Measurements from ENCODE around the gene KLHDC8B.
"Not testable (repeated sequence)": the region's sequence is repeated elsewhere in the genome, so short reads cannot be mapped to it uniquely, and the experiment has no call there.

GRCh38 chr3:49216687-49217086 is 45.3 kb downstream of the KLHDC8B start:
- TF ChIP-seq, protein P1, sequence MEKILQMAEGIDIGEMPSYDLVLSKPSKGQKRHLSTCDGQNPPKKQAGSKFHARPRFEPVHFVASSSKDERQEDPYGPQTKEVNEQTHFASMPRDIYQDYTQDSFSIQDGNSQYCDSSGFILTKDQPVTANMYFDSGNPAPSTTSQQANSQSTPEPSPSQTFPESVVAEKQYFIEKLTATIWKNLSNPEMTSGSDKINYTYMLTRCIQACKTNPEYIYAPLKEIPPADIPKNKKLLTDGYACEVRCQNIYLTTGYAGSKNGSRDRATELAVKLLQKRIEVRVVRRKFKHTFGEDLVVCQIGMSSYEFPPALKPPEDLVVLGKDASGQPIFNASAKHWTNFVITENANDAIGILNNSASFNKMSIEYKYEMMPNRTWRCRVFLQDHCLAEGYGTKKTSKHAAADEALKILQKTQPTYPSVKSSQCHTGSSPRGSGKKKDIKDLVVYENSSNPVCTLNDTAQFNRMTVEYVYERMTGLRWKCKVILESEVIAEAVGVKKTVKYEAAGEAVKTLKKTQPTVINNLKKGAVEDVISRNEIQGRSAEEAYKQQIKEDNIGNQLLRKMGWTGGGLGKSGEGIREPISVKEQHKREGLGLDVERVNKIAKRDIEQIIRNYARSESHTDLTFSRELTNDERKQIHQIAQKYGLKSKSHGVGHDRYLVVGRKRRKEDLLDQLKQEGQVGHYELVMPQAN (conservative IDR thresholded peaks at IDR 0.05) = not testable (repeated sequence)
- TF ChIP-seq EZH2 (IDR thresholded peaks at IDR 0.05; ENCODE audit: borderline replicate concordance, control insufficient read depth, low read depth, low read length); TCF12 (IDR thresholded peaks at IDR 0.05; ENCODE audit: low read depth, low read length); RAD21 (IDR thresholded peaks at IDR 0.05; ENCODE audit: insufficient read depth, low read depth, low read length); NFIC (IDR thresholded peaks at IDR 0.05; ENCODE audit: low read depth, low read length); PAX5 (IDR thresholded peaks at IDR 0.05; ENCODE audit: borderline replicate concordance, low read depth, low read length): not testable (repeated sequence)

Measured in GM12878 (cell line).